Right atrium auricular region (tissue), 2 donors: ENCODE results near the gene ZNF773. TPM values are rescaled to one million over a fixed set of nuclear protein-coding genes. Genes with fewer than 3 reads are reported as not detected.
A peak's percentile ranks its signal among the peaks of the same experiment; 100 is the strongest.
"Not testable (repeated sequence)": the region's sequence is repeated elsewhere in the genome, so short reads cannot be mapped to it uniquely, and the experiment has no call there.

Experiments
- DNase-seq: peaks from one replicate; pipeline ENCODE4 v3.0.0-alpha.2; 2019; ENCODE audit warnings: low spot score
- H3K27ac ChIP-seq, 2 donors: fragments of 200-600 bp; sonication (generic); 1 replicate in 1 of 2; 2 replicates in 1 of 2; pipeline ENCODE4 v1.5.1; 2016 to 2019
- H3K27me3 ChIP-seq, 2 donors: fragments of 200-600 bp; sonication (generic); one replicate each; pipeline versions ENCODE4 v1.5.1 to v1.6.0; 2017 to 2019
- H3K36me3 ChIP-seq: fragments of 200-600 bp; sonication (generic); one replicate; pipeline ENCODE4 v1.5.1; 2016
- H3K4me1 ChIP-seq, 2 donors: fragments of 200-600 bp; sonication (generic); one replicate each; pipeline versions ENCODE4 v1.5.1 to v1.6.0; 2017 to 2019
- H3K4me3 ChIP-seq, 2 donors: fragments of 200-600 bp; sonication (generic); 1 replicate in 1 of 2; 2 replicates in 1 of 2; pipeline ENCODE4 v1.5.1; 2017 to 2019; ENCODE audit warnings: mild to moderate bottlenecking in 1 of 2, moderate library complexity in 1 of 2
- H3K9me3 ChIP-seq, 2 donors: fragments of 200-600 bp; sonication (generic); one replicate each; pipeline ENCODE4 v1.5.1; 2019
- total RNA-seq, 2 donors: library from RNA; depleted of rRNA; stranded (reverse); fragments of >200 nt; gene quantifications; one replicate each; pipeline ENCODE4 v1.1.0, GENCODE V29; 2016
- TF ChIP-seq, protein P1 (sequence below), 2 donors: fragments of 200-600 bp; sonication (generic); IDR thresholded peaks; one replicate each; pipeline ENCODE4 v1.5.1; 2019; ENCODE audit warnings: antibody characterized with exemption in 2 of 2

ZNF773 gene
- 1 to 10 TPM; 2.1 to 8.5 TPM for total RNA-seq

DNA sequence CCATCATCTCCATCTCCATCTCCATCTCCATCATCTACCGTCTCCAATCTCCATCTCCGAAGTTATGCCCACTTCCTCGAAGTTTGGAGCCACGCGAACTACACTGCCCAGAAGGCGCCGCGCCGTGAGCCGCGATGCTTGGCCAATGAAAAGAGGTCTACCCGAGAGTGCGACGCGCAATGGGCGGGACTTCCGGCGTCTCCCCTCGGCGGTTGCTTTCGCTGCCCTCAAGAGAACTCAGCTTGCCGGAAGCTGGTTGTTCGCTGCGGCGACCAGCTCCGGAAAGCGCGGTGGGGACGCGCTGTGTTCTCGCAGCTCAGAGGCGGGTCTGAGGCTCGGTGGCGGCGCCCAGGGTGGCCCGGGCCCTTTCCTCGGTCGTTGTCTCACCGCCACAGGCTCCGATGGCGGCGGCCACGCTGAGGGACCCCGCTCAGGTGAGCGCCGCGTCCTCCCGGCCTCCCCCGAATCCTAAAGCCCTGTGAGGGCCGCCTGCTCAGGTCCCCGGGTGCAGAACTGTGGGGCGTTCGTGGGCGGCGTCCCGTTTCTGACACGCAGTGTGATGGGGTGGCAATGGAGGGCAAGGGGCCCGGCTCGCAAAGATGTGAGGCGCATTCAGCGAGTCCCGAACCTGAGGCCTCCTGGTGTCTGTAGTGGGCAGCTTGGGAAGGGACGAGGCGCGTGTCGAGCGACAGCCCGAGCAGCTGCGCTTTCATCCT is at the start of gene ZNF773:
TSS of gene ZNF773 (plus strand) at position 259 of the 716 bp plus-strand sequence. CDS start at position 402, 143 bp downstream.
- DNase-seq, result peak; percentile 93
- H3K9me3 ChIP-seq, H3K27me3 ChIP-seq, H3K36me3 ChIP-seq, H3K4me1 ChIP-seq: not testable (repeated sequence)
- Histone ChIP-seq H3K4me3 (peak within 1 kb of the TSS; percentile 82 to 93), H3K27ac (peak within 1 kb of the TSS; percentile 82 to 84)

DNA sequence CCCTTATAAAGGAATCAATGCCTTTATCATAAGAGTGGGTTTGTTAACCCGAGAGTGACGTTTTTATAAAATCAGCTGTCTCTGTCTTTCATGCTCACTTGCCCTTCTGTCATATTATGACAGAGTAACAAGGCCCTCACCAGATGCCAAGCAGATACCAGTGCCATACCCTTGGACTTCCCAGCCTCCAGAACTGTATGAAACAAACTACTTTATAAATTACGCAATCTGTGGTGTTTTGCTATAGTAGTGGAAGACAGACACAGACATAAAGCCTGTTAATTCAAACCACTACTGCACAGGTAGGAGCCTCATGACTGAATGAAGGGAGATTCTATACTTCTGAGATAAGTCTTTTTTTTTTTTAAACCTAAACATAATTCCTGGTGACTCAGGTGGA is 47.4 kb upstream of the ZNF773 start:
- no peak for DNase-seq
- no peaks in the 10 kb centered on the region for H3K36me3 ChIP-seq
- no peak overlapping the region for H3K27ac ChIP-seq
- no peak overlapping the region for H3K4me3 ChIP-seq
- TF ChIP-seq, protein P1, sequence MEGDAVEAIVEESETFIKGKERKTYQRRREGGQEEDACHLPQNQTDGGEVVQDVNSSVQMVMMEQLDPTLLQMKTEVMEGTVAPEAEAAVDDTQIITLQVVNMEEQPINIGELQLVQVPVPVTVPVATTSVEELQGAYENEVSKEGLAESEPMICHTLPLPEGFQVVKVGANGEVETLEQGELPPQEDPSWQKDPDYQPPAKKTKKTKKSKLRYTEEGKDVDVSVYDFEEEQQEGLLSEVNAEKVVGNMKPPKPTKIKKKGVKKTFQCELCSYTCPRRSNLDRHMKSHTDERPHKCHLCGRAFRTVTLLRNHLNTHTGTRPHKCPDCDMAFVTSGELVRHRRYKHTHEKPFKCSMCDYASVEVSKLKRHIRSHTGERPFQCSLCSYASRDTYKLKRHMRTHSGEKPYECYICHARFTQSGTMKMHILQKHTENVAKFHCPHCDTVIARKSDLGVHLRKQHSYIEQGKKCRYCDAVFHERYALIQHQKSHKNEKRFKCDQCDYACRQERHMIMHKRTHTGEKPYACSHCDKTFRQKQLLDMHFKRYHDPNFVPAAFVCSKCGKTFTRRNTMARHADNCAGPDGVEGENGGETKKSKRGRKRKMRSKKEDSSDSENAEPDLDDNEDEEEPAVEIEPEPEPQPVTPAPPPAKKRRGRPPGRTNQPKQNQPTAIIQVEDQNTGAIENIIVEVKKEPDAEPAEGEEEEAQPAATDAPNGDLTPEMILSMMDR (IDR thresholded peaks at IDR 0.05), result no peak
- no peaks in the 10 kb centered on the region for H3K27me3 ChIP-seq
- no peaks in the 10 kb centered on the region for H3K9me3 ChIP-seq
- H3K4me1 ChIP-seq, result no peaks in the 10 kb centered on the region

- Histone ChIP-seq H3K4me1 (no peaks in the 10 kb centered on the region), H3K27me3 (no peaks in the 10 kb centered on the region), H3K36me3 (peaks cover 13% of the 10 kb centered on the region), H3K27ac (no peak overlapping the region), H3K4me3 (no peak overlapping the region), H3K9me3 (peaks cover 22 to 88% of the 10 kb centered on the region in 2 donors)
- no peak for DNase-seq
- TF ChIP-seq, protein P1 (IDR thresholded peaks at IDR 0.05), result no peak
These were observed 33.9 kb upstream of the ZNF773 start for GRCh38 chr19:57465680-57466381.

GRCh38 chr19:57466489-57466888 is 33.2 kb upstream of the ZNF773 start:
- Histone ChIP-seq H3K4me1 (no peaks in the 10 kb centered on the region), H3K4me3 (no peak overlapping the region), H3K36me3 (peaks cover 13% of the 10 kb centered on the region), H3K27ac (no peak overlapping the region), H3K27me3 (no peaks in the 10 kb centered on the region), H3K9me3 (peaks cover 29 to 88% of the 10 kb centered on the region in 2 donors)
- TF ChIP-seq, protein P1 (IDR thresholded peaks at IDR 0.05), result no peak
- no peak for DNase-seq

GRCh38 chr19:57473646-57474045 is 26.1 kb upstream of the ZNF773 start:
- no peaks in the 10 kb centered on the region for H3K27me3 ChIP-seq
- H3K36me3 ChIP-seq, result peaks cover 46% of the 10 kb centered on the region
- TF ChIP-seq, protein P1 (IDR thresholded peaks at IDR 0.05), result no peak
- no peak overlapping the region for H3K27ac ChIP-seq
- no peak overlapping the region for H3K4me3 ChIP-seq
- H3K9me3 ChIP-seq, result peaks cover 57 to 80% of the 10 kb centered on the region in 2 donors
- H3K4me1 ChIP-seq, result peaks cover 0 to 8% of the 10 kb centered on the region in 2 donors
- DNase-seq, result no peak

DNA sequence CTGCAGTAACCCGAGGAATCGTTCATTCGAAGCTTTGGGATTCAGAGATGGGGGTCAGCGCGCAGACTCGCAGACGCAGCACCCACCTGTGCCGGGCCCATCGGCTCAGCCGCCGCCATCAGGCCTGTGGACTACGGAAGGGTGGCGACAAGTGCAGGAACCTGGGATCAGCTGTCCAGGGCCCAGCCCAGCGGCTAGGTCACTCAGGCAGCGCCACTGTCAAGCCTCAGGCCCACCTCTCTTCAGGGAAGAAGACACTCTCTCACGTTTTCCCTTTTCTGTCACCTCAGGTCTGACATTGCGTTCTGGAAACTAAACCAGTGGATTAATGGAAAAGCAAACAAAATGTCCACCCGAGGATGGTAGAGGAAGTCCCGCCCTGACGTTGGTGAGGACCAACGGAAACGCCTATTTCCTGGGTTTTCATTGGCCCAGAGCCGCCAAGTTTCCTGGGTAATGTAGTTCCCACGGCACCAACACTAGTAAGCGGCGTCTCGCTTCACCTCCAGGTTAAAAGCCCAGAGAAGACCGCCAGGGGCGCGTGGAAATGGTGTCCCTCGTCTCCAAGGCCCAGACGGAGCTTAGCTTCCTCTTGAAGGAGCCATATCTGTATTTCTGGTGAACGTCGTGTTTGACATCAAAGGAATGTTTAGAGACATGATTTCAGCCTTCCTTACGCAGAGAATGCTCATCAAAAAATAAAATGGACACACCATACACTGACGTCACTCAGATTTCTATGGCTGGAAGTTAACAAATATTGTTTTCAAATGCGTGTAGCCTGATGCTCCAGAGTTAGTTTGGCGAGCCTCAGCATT is 22.3 kb upstream of the ZNF773 start, which contains the start of gene ZNF772:
TSS of gene ZNF772 (minus strand) at position 376 of the 818 bp plus-strand sequence. CDS start at position 119, 257 bp downstream.
- peaks cover 33 to 43% of the 10 kb centered on the region in 2 donors for H3K9me3 ChIP-seq

DNA sequence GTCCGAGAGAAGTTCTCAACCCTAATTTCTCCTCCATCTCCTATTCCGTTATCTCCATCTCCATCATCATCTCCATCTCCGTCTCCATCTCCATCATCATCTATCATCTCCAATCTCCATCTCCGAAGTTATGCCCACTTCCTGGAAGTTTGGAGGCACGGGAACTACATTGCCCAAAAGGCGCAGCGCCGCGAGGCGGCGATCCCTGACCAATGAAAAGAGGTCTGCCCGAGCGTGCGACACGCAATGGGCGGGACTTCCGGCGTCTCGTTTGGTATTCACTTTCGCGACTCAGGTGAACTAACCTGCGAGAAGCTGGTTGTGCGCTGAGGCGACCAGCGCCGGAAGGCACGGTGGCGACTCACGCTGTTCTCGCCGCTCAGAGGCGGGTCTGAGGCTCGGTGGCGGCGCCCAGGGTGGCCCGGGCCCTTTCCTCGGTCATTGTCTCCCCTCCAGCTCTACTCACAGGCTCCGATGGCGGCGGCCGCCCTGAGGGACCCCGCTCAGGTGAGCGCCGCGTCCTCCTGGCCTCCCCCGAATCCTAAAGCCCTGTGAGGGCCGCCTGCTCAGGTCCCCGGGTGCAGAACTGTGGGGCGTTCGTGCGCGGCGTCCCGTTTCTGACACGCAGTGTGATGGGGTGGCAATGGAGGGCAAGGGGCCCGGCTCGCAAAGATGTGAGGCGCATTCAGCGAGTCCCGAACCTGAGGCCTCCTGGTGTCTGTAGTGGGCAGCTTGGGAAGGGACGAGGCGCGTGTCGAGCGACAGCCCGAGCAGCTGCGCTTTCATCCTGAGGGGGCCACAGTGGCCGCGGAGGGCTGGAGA is 12.1 kb upstream of the ZNF773 start, which contains the start of gene ZNF419:
TSS of gene ZNF419 (plus strand) at position 274 of the 822 bp plus-strand sequence. CDS start at position 475, 201 bp downstream.
- H3K4me3 ChIP-seq, result peak within 1 kb of the TSS; percentile 100
- H3K27ac ChIP-seq, result peak within 1 kb of the TSS; percentile 84 to 88
- not testable (repeated sequence) for H3K9me3 ChIP-seq, H3K4me1 ChIP-seq, H3K27me3 ChIP-seq
- H3K36me3 ChIP-seq, result peaks cover 11% of the 10 kb centered on the region
- peak; percentile 94 for DNase-seq

More for the DNA sequence above, 22.3 kb upstream of the ZNF773 start, which contains the start of gene ZNF772:
- H3K27ac ChIP-seq, result peak within 1 kb of the TSS; percentile 90 to 92
- TF ChIP-seq, protein P1 (IDR thresholded peaks at IDR 0.05), result peak; percentile 20 to 42
- peak within 1 kb of the TSS; percentile 64 to 74 for H3K4me3 ChIP-seq
- peak; percentile 95 for DNase-seq
- no peaks in the 10 kb centered on the region for H3K27me3 ChIP-seq
- H3K4me1 ChIP-seq, result peaks cover 0 to 8% of the 10 kb centered on the region in 2 donors
- H3K36me3 ChIP-seq, result peaks cover 41% of the 10 kb centered on the region

- Histone ChIP-seq H3K36me3 (peaks cover 17% of the 10 kb centered on the region), H3K4me3 (peak overlapping the region in 1 of 2 donors; percentile 22)
- H3K27ac ChIP-seq, H3K27me3 ChIP-seq, H3K4me1 ChIP-seq, DNase-seq, H3K9me3 ChIP-seq: not testable (repeated sequence)
These were observed 11.5 kb upstream of the ZNF773 start for GRCh38 chr19:57488299-57488644.
